GM23338 (cell line): Measurements from ENCODE around the gene CEP95. TPM values are rescaled to one million over a fixed set of nuclear protein-coding genes. Genes with fewer than 3 reads are reported as not detected.

Source experiments
- ATAC-seq: fragments of 200-7000 bp; cut with Tn5 transposase; 3 replicates; pipeline ENCODE4 v1.9.1; 2020
- DNase-seq: peaks from one replicate; pipeline ENCODE4 v3.0.0-alpha.2; 2015; ENCODE audit warnings: low spot score
- H2AFZ ChIP-seq: fragments of 200-600 bp; sonication (generic); 2 replicates; pipeline ENCODE4 v1.8.0; 2016; ENCODE audit warnings: antibody characterized with exemption, mild to moderate bottlenecking, moderate library complexity
- H3F3A ChIP-seq: fragments of 200-600 bp; sonication (generic); replicated peaks from 2 replicates; pipeline ENCODE4 v1.8.0; 2017; ENCODE audit warnings: antibody characterized with exemption, mixed run types, low read depth
- H3K27ac ChIP-seq: fragments of 200-600 bp; sonication (generic); 2 replicates; pipeline ENCODE4 v1.6.1; 2016; ENCODE audit warnings: low read depth
- H3K27me3 ChIP-seq: fragments of 200-600 bp; sonication (generic); 2 replicates; pipeline ENCODE4 v1.8.0; 2016; ENCODE audit warnings: mild to moderate bottlenecking, mixed run types, moderate library complexity; ENCODE audit not compliant: insufficient read depth
- H3K36me3 ChIP-seq: fragments of 200-600 bp; sonication (generic); 2 replicates; pipeline ENCODE4 v1.8.0; 2016; ENCODE audit warnings: mild to moderate bottlenecking; ENCODE audit not compliant: insufficient read depth
- H3K4me1 ChIP-seq: fragments of 200-600 bp; sonication (generic); 2 replicates; pipeline ENCODE4 v1.8.0; 2016; ENCODE audit warnings: mild to moderate bottlenecking, moderate library complexity; ENCODE audit not compliant: insufficient read depth
- H3K4me2 ChIP-seq: fragments of 200-600 bp; sonication (generic); 2 replicates; pipeline ENCODE4 v1.7.1; 2017; ENCODE audit warnings: mixed run types
- H3K4me3 ChIP-seq: fragments of 200-600 bp; sonication (generic); 2 replicates; pipeline ENCODE4 v1.6.1; 2016; ENCODE audit warnings: mixed run types
- H3K79me2 ChIP-seq: fragments of 200-600 bp; sonication (generic); replicated peaks from 2 replicates; pipeline ENCODE4 v1.8.0; 2017; ENCODE audit warnings: mild to moderate bottlenecking; ENCODE audit not compliant: insufficient read depth
- H3K9me2 ChIP-seq: fragments of 200-600 bp; sonication (generic); 2 replicates; pipeline ENCODE4 v1.8.0; 2017; ENCODE audit not compliant: insufficient read depth
- H4K20me1 ChIP-seq: fragments of 200-600 bp; sonication (generic); replicated peaks from 2 replicates; pipeline ENCODE4 v1.8.0; 2017; ENCODE audit warnings: mild to moderate bottlenecking; ENCODE audit not compliant: insufficient read depth
- H3K27ac Mint-ChIP-seq: 2 replicates; pipeline ENCODE4 v1.8.0; 2020; ENCODE audit warnings: inconsistent platforms, mild to moderate bottlenecking, moderate library complexity, mixed read lengths
- H3K27me3 Mint-ChIP-seq: 3 replicates; pipeline ENCODE4 v1.8.0; 2022; ENCODE audit warnings: low read depth, mild to moderate bottlenecking, moderate library complexity, mixed read lengths, inconsistent platforms; ENCODE audit not compliant: insufficient read depth, poor library complexity
- H3K36me3 Mint-ChIP-seq: 3 replicates; pipeline ENCODE4 v1.8.0; 2021; ENCODE audit warnings: low read depth, mild to moderate bottlenecking, inconsistent platforms, moderate library complexity, mixed read lengths
- H3K4me1 Mint-ChIP-seq: 3 replicates; pipeline ENCODE4 v1.8.0; 2020; ENCODE audit warnings: mild to moderate bottlenecking, inconsistent platforms, mixed read lengths
- H3K4me3 Mint-ChIP-seq: 3 replicates; pipeline ENCODE4 v1.8.0; 2021; ENCODE audit warnings: moderate library complexity, mild to moderate bottlenecking, inconsistent platforms, mixed read lengths
- H3K9me3 Mint-ChIP-seq: 3 replicates; pipeline ENCODE4 v1.8.0; 2020; ENCODE audit warnings: moderate library complexity, mild to moderate bottlenecking, inconsistent platforms, mixed read lengths
- CREB1 ChIP-seq: fragments of 250-450 bp; sonication (Bioruptor Pico); IDR thresholded peaks from 2 replicates; pipeline ENCODE4 v1.5.0; 2020; ENCODE audit warnings: low read depth, mild to moderate bottlenecking, moderate library complexity
- CTCF ChIP-seq, 2 experiments: fragments of 200-600 bp in 1 of 2; sonication (generic) in 1 of 2; conservative IDR thresholded peaks; 2 replicates each; pipeline versions ENCODE4 v1.5.1 to v1.6.1; 2016 to 2017; ENCODE audit warnings: antibody characterized with exemption in 2 of 2, low read depth in 2 of 2, mild to moderate bottlenecking in 2 of 2, moderate library complexity in 1 of 2
- ETS1 ChIP-seq: IDR thresholded peaks from 2 replicates; pipeline ENCODE4 v1.6.1; 2016; ENCODE audit warnings: antibody characterized with exemption
- EZH2 ChIP-seq: fragments of 200-600 bp; sonication (generic); IDR thresholded peaks from one replicate; pipeline ENCODE4 v1.8.0; 2017; ENCODE audit warnings: antibody characterized with exemption, mild to moderate bottlenecking, low read depth; ENCODE audit not compliant: unreplicated experiment
- EZH2phosphoT487 ChIP-seq: fragments of 200-600 bp; sonication (generic); IDR thresholded peaks from one replicate; pipeline ENCODE4 v1.8.1; 2018; ENCODE audit warnings: antibody characterized with exemption; ENCODE audit not compliant: unreplicated experiment
- JUNB ChIP-seq: IDR thresholded peaks from one replicate; pipeline ENCODE4 v1.6.1; 2016; ENCODE audit warnings: antibody characterized with exemption; ENCODE audit not compliant: unreplicated experiment
- NANOG ChIP-seq: IDR thresholded peaks from 2 replicates; pipeline ENCODE4 v1.6.1; 2016; ENCODE audit warnings: antibody characterized with exemption, borderline replicate concordance
- POLR2AphosphoS5 ChIP-seq: IDR thresholded peaks from 2 replicates; pipeline ENCODE4 v1.6.1; 2016; ENCODE audit warnings: antibody characterized with exemption, low read depth
- REST ChIP-seq: IDR thresholded peaks from one replicate; pipeline ENCODE4 v1.6.1; 2018; ENCODE audit warnings: antibody characterized with exemption; ENCODE audit not compliant: unreplicated experiment
- STAT1 ChIP-seq: IDR thresholded peaks from one replicate; pipeline ENCODE4 v1.6.1; 2016; ENCODE audit warnings: antibody characterized with exemption; ENCODE audit not compliant: unreplicated experiment
- ZNF114 ChIP-seq: fragments of 250-450 bp; sonication (Bioruptor Pico); IDR thresholded peaks from 2 replicates; pipeline ENCODE4 v1.5.0; 2020; ENCODE audit warnings: mild to moderate bottlenecking, moderate library complexity
- ZNF331 ChIP-seq: fragments of 250-450 bp; sonication (Bioruptor Pico); IDR thresholded peaks from 2 replicates; pipeline ENCODE4 v1.5.0; 2020; ENCODE audit warnings: low read depth, mild to moderate bottlenecking, moderate library complexity
- ZNF462 ChIP-seq: fragments of 250-450 bp; sonication (Bioruptor Pico); IDR thresholded peaks from 2 replicates; pipeline ENCODE4 v1.5.0; 2020; ENCODE audit warnings: mild to moderate bottlenecking, moderate library complexity
- polyA plus RNA-seq: library from polyadenylated mRNA; unstranded; fragments of >200 nt; fragmentation: Nextera tagmentation; extraction: Ambion mirVana; gene quantifications from 2 replicates; pipeline ENCODE4 v1.2.1, GENCODE V29; 2016
- total RNA-seq: library from RNA; depleted of rRNA; stranded (reverse); fragments of >200 nt; shearing (Covaris generic); gene quantifications from 2 replicates; pipeline ENCODE4 v1.2.3, GENCODE V29; 2014

Gene CEP95
- total and polyA plus RNA-seq, 2 experiments from 2014 or later = 41.1 to 45.4 TPM

GRCh38 chr17:64585146-64585545 is 78.4 kb downstream of the CEP95 start:
- peaks cover 23% of the 10 kb centered on the region for H3K36me3 Mint-ChIP-seq
- H2AFZ ChIP-seq = no peak overlapping the region
- H3K27me3 Mint-ChIP-seq = peaks cover 12% of the 10 kb centered on the region
- H3K27ac ChIP-seq = no peak overlapping the region
- ATAC-seq (no peak), DNase-seq (no peak)
- H3K79me2 ChIP-seq = no peaks in the 10 kb centered on the region
- no peaks in the 10 kb centered on the region for H4K20me1 ChIP-seq
- H3K4me3 Mint-ChIP-seq = no peak overlapping the region
- no peak for TF ChIP-seq CREB1 (CRISPR knock-in tag)
- TF ChIP-seq CTCF (conservative IDR thresholded peaks at IDR 0.05; ENCODE audit: low read depth in 2 of 2) = no peak
- no peak for TF ChIP-seq ETS1
- no peak for TF ChIP-seq JUNB
- TF ChIP-seq ZNF331 (CRISPR knock-in tag) = no peak
- no peak for TF ChIP-seq ZNF462
- no peak for TF ChIP-seq REST
- no peak for TF ChIP-seq ZNF114 (CRISPR knock-in tag)
- TF ChIP-seq NANOG = no peak
- no peak for TF ChIP-seq EZH2
- no peak for TF ChIP-seq STAT1
- TF ChIP-seq EZH2phosphoT487 = no peak
- TF ChIP-seq POLR2AphosphoS5 = no peak
- H3K4me3 ChIP-seq = no peak overlapping the region
- H3K36me3 ChIP-seq = peaks cover 6% of the 10 kb centered on the region; the same call in 1 of the 2 replicates
- no peaks in the 10 kb centered on the region for H3F3A ChIP-seq
- H3K27ac Mint-ChIP-seq = no peak overlapping the region
- peaks cover 9% of the 10 kb centered on the region; the same call in 1 of the 2 replicates for H3K4me1 ChIP-seq
- H3K27me3 ChIP-seq = no peaks in the 10 kb centered on the region
- H3K4me1 Mint-ChIP-seq = peaks cover 8% of the 10 kb centered on the region
- no peak overlapping the region for H3K4me2 ChIP-seq
- no peaks in the 10 kb centered on the region for H3K9me3 Mint-ChIP-seq
- H3K9me2 ChIP-seq = no peaks in the 10 kb centered on the region
